Measurements from ENCODE around the gene ELOA.

The ELOA gene

DNA sequence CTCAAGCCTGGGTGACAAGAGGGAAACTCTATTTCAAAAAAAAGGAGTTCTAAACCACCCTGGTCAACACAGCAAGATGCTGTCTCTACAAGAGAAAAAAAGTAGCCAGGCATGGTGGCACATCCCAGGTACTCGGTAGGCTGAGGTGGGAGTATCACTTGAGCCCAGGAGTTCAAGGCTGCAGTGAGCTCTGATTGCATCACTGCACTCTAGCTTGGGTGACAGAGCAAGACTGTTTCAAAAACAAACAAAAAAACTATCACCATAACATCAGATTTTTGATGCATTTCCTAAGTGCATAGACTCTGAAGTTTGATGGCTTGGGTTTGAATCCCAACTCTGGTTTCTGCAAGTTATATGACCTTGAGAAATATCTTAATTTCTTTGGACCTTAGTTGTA, 9.6 kb downstream of the ELOA start:
- TF ChIP-seq CTCF (IDR thresholded peaks at IDR 0.05): no peak
- no peak for TF ChIP-seq ZFX (IDR thresholded peaks at IDR 0.05; ENCODE audit: borderline replicate concordance)
- H3K27ac ChIP-seq: no peak overlapping the region

DNA sequence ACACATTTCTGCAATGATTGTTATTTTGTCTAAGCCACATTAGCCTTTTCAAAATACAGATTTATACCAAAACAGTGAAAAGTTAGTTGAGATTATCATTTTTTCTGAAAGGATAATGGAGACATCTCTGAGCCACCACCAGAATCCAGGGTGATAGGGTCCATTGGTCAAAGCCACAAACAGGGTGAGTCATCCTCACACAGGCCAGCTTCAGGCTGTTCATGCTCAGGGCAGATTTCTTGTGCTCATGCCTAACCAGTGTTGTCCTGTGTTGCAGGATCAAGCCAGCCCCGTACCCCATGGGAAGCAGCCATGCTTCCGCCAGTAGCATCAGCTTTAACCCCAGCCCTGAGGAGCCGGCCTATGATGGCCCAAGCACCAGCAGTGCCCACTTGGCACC, 13.4 kb downstream of the ELOA start:
- no peak overlapping the region for H3K27ac ChIP-seq
- no peak for TF ChIP-seq ZFX (IDR thresholded peaks at IDR 0.05; ENCODE audit: borderline replicate concordance)
- TF ChIP-seq CTCF (IDR thresholded peaks at IDR 0.05): no peak

DNA sequence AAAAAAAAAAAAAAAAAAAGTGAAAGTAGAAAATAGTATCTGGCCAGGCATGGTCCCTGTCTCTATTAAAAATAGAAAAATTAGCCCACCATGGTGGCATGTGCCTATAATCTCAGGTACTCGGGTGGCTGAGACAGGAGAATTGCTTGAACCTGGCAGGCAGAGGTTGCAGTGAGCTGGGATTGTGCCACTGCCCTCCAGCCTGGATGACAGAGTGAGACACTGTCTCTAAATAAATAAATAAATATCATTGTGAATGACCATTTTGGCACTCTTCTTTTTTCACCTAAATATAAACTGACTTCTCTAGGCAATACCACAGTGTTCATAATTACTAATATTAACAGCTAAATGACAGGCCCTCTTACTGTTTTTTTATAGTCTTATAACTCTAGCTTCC, 14.5 kb downstream of the ELOA start:
- TF ChIP-seq ZFX (IDR thresholded peaks at IDR 0.05; ENCODE audit: borderline replicate concordance) (no peak), CTCF (IDR thresholded peaks at IDR 0.05) (no peak)
- H3K27ac ChIP-seq: no peak overlapping the region

- no peak for TF ChIP-seq CTCF (IDR thresholded peaks at IDR 0.05)
- no peak overlapping the region for H3K27ac ChIP-seq
Observed at GRCh38 chr1:23759277-23759676, 16.0 kb downstream of the ELOA start.

DNA sequence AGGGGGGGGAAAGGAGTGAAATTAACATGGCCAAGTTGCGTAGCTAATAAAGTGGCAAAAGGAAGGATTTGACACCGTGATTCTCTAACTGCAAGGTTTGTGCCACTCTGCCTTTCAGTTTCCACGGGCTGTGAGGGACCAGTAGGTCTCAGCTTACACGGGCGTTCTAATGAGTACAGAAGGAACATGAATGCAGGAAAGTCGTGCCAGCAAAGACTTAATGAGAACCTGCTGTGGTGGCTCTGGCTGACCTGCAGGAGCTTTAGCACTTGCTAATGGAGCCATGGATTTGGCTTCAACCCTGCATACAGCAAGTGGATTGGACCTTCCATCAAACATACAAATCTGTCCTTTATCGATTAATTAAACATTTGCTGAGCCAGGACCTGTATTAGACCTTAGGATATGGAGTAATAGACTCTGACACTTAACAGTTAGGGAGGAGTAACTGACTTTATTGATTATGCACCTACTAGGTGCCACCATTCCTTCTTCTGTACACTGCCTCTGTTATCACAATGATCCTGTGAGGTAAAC, 19.8 kb downstream of the ELOA start:
- no peak overlapping the region for H3K27ac ChIP-seq
- no peak for TF ChIP-seq CTCF (IDR thresholded peaks at IDR 0.05)
- TF ChIP-seq ZFX (IDR thresholded peaks at IDR 0.05; ENCODE audit: borderline replicate concordance): no peak

DNA sequence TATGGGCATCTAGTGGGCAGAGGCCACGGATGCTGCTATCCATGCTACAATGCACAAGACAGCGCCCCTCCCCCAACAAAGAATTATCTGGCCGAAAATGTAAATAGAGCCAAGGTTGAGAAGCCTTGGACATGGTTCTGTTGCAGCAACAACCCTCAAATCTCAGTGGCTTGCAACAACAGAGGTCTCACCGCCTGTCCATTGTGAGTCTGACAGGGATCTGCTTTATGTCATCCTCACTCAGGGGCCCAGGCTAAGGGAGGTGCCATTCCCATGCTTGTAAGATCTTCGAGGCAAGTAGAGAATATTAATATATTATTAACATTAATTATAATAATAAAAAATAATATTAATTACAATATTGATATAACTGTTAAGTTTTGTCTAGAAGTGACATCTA, 25.5 kb downstream of the ELOA start:
- TF ChIP-seq CTCF (IDR thresholded peaks at IDR 0.05): no peak
- TF ChIP-seq ZFX (IDR thresholded peaks at IDR 0.05; ENCODE audit: borderline replicate concordance): no peak
- no peak overlapping the region for H3K27ac ChIP-seq

DNA sequence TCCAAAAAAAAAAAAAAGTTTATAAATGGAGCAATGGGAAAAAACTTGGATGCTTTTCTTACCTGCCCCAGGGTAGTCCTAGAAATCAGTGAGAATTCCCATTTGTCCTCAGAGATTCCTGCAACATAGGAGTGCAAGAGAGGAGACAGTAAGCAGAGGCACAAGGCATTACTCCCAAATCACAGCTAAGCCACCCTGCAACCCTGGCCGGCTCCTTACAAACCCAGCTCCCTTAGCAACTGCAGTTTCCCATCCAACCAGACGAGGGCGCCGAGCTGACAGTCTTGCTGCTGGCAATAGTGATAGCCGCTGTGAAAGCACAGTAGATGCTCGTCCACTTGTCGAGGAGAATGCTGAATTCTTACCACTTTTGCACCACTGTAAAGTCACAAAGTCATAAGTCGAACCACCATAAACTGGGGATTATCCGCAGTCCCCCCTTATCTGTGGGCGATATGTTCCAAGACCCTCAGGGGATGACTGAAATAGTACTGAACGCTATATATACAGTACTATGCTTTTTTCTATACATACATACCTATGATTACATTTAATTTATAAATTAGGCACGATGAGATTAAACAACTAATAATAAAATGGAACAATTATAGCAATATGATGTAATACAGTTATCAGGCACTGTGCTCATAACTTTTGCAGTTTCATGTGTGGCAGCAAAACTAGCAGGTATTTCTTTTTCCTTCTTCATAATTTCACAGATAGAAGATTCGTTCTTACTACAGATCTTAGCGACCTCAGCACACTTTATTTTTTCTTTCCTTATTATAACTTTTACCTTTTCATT, 29.0 kb downstream of the ELOA start:
- TF ChIP-seq CTCF (IDR thresholded peaks at IDR 0.05) (peak; percentile 97), ZFX (IDR thresholded peaks at IDR 0.05; ENCODE audit: borderline replicate concordance) (no peak)
- no peak overlapping the region for H3K27ac ChIP-seq
